Measurements from ENCODE around the gene FRRS1L.

Gene FRRS1L

DNA sequence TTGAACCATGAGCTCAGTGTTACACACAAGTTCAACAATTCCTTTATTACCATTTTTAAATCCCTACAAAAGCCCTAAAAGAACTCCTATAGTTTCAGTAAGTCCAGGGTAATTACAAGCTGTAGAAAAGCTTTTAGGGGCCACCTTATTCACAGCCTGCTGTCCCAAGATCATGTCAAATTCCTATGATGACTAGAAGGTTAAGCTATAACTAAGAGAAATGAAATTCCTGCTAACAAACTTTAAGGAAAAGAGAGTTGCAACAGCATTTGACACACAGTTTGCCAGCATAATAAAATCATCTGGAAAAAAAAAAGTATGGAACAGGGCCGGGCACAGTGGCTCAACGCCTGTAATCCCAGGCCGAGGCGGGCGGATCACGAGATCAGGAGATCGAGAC is 78.8 kb downstream of the FRRS1L start:
- TF ChIP-seq, protein P1, sequence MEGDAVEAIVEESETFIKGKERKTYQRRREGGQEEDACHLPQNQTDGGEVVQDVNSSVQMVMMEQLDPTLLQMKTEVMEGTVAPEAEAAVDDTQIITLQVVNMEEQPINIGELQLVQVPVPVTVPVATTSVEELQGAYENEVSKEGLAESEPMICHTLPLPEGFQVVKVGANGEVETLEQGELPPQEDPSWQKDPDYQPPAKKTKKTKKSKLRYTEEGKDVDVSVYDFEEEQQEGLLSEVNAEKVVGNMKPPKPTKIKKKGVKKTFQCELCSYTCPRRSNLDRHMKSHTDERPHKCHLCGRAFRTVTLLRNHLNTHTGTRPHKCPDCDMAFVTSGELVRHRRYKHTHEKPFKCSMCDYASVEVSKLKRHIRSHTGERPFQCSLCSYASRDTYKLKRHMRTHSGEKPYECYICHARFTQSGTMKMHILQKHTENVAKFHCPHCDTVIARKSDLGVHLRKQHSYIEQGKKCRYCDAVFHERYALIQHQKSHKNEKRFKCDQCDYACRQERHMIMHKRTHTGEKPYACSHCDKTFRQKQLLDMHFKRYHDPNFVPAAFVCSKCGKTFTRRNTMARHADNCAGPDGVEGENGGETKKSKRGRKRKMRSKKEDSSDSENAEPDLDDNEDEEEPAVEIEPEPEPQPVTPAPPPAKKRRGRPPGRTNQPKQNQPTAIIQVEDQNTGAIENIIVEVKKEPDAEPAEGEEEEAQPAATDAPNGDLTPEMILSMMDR (IDR thresholded peaks at IDR 0.05; ENCODE audit: low read depth, low read length, missing control alignments), result no peak
- H3K4me3 ChIP-seq (ENCODE audit: low read depth, low read length), result no peak overlapping the region
- DNase-seq (ENCODE audit: low read depth), result no peak

GRCh38 chr9:109087795-109088194 is 79.3 kb downstream of the FRRS1L start:
- no peak for DNase-seq (ENCODE audit: low read depth)
- no peak overlapping the region for H3K4me3 ChIP-seq (ENCODE audit: low read depth, low read length)
- TF ChIP-seq, protein P1 (IDR thresholded peaks at IDR 0.05; ENCODE audit: low read depth, low read length, missing control alignments), result no peak

GRCh38 chr9:109086221-109086620 is 80.8 kb downstream of the FRRS1L start:
- DNase-seq (ENCODE audit: low read depth), result no peak
- TF ChIP-seq, protein P1 (IDR thresholded peaks at IDR 0.05; ENCODE audit: low read depth, low read length, missing control alignments), result no peak
- H3K4me3 ChIP-seq (ENCODE audit: low read depth, low read length), result no peak overlapping the region

GRCh38 chr9:109085510-109085909 is 81.5 kb downstream of the FRRS1L start:
- DNase-seq (ENCODE audit: low read depth), result no peak
- H3K4me3 ChIP-seq (ENCODE audit: low read depth, low read length), result no peak overlapping the region
- TF ChIP-seq, protein P1 (IDR thresholded peaks at IDR 0.05; ENCODE audit: low read depth, low read length, missing control alignments), result no peak

DNA sequence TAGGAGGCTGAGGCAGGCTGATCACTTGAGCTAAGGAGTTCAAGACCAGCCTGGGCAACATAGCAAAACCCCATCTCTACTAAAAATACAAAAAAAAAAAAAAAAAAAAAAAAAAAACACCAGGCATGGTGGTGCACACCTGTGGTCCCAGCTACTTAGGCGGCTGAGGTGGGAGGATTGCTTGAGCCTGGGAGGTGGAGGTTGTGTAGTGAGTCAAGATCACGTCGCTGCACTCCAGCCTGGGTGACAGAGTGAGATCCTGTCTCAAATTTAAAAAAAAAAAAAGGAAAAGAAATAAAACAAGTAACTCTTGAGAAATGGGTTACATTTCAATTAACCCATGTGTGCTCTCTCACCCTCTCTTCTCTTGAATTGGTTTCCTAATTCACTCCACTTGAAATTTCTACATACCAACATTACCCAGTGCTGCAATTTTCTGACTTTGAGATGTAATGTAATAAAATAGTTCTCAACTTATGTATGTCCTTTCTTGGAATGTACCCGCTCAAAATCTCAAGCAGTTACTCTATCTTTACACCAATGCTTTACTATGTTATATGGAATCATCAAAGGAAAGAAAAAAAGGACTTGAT is 83.1 kb downstream of the FRRS1L start:
- no peak for DNase-seq (ENCODE audit: low read depth)
- TF ChIP-seq, protein P1 (IDR thresholded peaks at IDR 0.05; ENCODE audit: low read depth, low read length, missing control alignments), result no peak
- H3K4me3 ChIP-seq (ENCODE audit: low read depth, low read length), result no peak overlapping the region

DNA sequence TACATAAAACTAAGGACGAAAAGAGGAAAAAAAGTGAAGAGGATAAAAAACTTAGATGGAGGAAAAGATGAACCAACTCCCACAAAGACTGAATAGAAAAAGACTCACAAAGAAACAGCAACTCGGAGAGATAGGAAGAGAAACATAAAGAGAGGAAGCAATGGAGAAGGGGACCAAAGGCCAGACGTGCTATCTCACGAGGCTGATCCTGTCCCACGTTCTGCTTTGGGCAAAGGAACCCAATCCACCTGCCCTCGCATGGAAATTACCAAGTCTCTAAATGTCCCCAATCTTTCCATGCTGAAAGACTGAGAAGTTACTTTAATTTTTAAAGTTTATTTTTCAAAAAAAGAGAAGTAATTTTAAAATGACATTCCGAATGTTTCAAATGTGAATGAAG is 83.9 kb downstream of the FRRS1L start:
- no peak overlapping the region for H3K4me3 ChIP-seq (ENCODE audit: low read depth, low read length)
- no peak for DNase-seq (ENCODE audit: low read depth)
- TF ChIP-seq, protein P1 (IDR thresholded peaks at IDR 0.05; ENCODE audit: low read depth, low read length, missing control alignments), result no peak

DNA sequence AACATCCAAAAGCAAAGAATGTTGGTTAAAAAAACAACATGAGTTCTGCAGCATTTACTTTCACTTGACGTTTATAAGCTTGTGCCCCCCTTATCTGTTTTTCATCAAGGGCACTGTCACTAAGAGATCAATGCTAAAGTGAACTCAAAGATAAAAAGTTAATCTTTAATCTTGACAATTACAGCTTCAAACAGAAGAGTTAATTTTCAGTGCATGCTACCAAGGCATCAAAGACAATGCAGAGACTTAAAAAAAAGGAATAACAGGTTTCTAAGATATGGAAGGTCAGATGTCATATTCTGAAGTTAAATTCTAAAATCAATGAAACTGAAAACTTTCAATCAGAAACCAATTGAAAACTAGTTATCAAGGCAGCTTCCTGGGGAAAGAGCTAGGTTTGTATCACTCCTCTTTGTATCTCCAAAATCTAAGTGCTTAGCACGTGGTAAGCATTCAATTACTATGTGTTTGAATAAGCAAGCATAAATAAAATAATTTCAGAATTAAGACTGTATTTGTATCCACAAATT is 84.9 kb downstream of the FRRS1L start:
- TF ChIP-seq, protein P1 (IDR thresholded peaks at IDR 0.05; ENCODE audit: low read depth, low read length, missing control alignments), result no peak
- H3K4me3 ChIP-seq (ENCODE audit: low read depth, low read length), result no peak overlapping the region
- DNase-seq (ENCODE audit: low read depth), result no peak
